Stimulated activated CD8-positive, alpha-beta memory T cell treated with anti-CD3 and anti-CD28 coated beads, Interleukin-7, amount 100 ng/mL, for 4 hours (primary cell): Measurements from ENCODE around the gene ZFYVE9.
A peak's percentile ranks its signal among the peaks of the same experiment; 100 is the strongest.

Experiments used
- DNase-seq, 2 donors: peaks; one replicate each; pipeline ENCODE4 v3.0.0-alpha.2; 2020; ENCODE audit warnings: low read depth in 2 of 2

Gene ZFYVE9

DNA sequence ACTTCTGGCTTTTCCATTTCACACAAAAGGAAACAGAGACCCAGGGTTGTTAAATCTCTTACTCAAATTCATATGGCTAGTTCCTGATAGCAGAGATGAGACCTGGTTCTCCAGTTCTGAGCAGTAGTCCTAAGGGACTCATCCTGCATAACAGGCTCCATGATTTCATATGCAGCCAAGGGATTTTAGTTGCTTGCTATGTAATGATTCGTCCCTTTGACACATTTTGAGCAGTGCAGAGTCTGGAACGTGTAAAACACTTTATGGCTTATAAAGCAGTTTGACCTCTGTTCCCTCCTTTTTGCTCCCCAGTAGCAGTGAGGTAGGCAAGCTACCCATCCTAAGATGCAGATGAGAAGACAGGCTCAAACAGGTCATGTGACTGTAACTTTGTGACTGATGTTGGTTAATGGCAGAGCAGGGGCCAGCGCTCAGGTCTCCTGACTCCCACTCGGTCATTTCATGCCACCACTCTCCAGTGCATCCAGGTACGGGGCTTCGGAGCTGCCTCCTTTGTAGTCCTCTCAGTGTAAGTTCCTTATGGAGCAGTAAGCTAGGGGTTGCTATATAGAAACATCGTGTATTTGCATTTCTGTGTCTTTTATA lies 199.9 kb downstream of the ZFYVE9 start:
- no peak for DNase-seq

DNA sequence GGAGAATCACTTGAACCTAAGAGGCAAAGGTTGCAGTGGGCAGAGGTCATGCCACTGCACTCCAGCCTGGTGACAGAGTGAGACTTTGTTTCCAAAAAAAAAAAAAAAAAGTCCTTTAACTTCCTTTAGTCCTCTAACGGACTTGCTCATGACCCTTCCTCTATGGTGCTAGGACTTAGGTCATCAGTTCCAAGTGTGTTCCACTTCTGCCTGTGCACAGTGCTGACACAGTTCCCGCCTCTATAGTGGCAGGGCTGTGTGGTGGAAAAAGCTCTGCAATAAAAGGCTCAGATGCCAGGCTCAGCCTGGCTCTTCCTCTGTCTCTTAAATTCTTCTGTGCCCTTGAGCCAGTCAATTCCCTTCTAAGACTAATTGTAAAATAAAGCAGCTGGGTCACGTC lies 202.1 kb downstream of the ZFYVE9 start:
- no peak for DNase-seq

DNA sequence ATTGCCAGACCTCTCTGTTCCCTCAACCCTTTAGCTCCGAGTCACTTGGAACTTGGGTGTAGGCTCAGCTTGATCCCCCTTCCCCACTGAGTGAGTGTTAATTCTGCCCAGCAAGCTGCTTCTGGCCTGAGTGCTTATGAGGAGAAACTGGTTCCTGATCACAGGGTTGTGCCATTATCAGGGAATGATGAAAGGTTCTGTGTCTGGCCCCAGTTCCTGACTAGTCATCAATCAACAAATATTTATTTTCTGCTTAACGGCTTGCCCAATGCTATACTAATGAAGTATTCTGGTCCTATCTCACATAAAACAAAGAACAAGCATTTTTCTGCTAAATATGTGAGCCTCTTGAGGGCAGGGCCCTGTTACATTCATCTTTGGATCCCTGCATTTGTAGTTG lies 203.4 kb downstream of the ZFYVE9 start:
- DNase-seq = no peak

DNA sequence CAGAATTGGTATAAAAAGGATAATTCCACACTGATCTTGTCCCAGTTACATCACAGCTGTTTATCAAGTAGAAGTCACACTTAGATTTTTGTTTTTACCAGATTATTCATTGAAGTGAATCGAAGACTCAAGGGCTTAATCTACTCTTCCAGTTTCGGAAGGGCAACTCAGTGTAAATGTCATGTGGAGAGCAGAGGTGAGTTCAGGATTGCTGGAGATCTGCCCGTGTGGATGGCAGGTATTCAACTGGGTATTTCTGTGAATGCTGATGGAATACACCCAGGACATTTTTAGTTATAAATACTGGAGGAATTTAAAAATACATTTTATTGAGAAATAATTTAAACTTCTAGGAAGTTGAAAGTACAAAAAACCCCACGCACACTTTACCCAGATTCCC lies 204.8 kb downstream of the ZFYVE9 start:
- no peak for DNase-seq

DNA sequence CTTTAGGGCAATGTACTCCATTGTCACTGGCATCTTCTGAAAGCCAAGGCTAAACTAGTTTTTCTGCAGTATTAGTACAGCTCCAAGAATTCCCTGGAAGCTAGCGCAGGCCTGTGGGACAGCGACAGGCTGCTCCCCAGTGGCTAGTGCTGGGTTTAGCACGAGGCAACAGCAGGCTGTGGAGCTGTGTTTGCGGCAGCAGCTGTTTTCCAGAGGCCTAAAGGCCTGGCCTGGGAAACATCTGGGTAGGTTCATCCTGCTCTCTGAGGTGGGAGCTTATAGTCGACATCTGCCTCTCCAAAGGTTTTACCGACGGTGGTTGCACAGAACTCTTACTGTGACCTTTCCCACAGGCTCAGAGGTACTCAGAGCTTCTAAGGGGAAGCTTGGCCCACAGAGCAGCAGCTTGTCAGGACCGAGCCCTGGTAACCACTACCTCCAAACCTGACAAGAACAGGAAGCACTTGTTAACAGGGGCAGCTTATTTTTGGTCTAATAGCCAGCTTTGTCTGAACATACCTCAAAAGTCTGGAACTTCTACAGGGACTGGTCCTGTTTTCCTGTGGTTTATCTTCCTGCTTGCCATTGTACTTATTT lies 206.9 kb downstream of the ZFYVE9 start:
- no peak for DNase-seq

DNA sequence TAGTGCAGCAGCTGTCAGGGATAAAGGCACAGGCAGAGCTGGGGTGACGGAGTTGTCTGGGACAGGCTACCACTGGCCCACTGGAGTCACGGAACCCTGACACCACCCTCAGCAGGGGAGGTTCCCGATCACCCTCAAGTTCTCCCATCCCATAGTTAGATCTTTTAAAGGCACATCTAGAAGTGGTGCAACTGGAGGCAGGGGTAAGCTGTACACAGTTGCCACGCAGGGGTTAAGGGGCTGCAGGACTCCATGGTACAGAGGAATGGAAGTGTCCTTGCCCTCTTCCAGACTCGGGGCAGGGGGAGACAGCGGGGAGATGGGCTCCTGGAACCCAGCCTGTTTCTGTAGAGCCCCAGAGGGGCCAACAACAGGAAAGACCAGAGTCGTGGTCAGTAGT lies 210.8 kb downstream of the ZFYVE9 start:
- no peak for DNase-seq

DNA sequence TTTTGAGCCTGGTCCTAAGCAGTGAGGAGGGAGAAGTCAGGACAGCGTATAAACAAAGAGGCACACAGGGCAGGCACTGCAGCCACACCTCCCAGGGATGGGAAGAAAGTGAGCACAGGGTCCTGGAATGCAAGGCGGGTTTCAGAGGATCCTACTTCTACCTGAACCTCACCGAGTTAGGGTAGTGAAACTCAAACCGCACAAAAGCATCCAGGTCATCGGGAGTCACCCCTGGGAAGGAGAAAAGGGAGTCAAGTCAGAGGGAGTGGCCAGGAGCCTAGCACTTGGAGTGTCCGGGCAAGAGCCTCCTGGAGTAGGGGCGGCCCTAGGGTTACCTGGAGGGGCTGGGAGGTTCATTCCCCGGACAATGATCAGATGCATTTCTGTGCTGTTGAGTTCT lies 213.5 kb downstream of the ZFYVE9 start:
- DNase-seq = no peak

DNA sequence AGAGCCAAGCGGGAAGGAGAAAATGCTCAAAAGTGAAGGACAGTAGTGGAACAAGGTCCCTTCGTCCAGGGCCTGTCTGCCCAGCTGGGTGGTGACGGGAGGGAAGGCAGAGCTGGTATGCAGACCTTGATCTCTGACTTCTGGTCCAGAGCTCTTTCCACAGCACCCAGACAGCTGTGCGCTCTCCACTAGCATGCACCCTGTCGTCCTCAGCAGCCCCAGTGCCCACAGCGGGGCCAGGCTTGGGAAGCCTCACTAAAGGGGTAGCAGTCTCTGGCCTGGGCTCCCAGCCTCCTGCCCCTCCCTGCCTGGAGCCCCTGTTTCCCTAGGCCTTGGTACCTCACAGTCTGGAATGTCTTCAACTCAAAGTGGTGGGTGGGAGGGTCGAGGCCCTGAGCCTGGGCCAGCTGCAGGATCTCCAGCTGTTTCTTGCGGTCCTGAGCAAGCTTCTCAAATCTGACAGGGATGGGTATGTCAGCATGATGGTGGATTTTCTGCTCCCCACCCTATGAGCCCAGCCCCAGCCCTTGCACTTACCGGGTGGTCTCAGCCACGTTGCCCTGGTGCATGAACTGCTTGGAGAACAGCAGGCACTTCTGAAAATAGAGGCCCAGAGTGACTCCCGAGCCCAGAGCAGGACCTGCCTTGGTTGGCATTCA lies 214.1 kb downstream of the ZFYVE9 start:
- DNase-seq = no peak

DNA sequence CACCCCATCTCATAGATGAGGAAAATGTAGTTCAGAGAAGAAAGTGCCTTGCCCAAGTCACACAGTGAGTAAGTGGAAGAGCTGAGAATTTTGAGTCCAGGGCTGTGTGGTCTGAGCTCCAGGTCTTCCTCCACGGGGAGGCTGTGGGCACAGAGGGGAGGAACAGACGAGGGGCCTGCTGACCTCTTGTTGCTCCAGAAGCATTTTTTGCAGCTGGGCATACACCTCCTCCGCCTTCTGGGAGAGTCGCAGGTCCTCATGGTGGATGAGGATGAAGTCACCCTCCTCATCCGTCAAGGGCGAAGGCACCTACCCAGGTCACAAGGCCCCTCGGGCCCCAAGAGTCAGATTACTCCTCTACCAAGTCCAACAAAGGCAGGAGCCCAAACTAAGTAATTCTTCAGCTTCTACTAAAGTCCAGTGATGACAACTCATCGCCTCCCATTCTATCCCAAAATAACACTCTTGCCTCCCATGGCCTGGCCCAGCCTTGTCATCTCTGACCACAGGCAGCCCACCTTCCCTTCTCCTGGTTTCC lies 215.0 kb downstream of the ZFYVE9 start:
- DNase-seq = no peak

DNA sequence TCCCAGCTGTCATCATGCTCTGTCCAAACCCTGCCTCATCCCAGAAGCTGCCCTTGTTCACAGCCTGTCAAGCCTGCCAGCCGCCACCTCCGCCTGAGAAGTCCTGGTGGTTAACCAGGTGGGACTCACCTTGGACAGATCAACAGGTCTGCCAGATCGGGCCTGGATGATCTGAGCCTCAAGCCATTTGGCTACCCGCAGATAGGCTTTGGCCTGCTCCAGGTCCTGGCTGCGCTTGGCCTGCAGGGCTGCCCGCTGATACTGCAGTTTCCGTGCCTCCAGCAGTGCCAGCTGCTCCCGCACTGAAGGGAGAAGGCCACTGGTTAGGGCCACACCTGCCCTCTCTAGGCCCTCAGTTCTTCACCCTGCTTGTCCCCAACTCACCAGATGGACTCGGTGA lies 215.5 kb downstream of the ZFYVE9 start:
- no peak for DNase-seq

DNA sequence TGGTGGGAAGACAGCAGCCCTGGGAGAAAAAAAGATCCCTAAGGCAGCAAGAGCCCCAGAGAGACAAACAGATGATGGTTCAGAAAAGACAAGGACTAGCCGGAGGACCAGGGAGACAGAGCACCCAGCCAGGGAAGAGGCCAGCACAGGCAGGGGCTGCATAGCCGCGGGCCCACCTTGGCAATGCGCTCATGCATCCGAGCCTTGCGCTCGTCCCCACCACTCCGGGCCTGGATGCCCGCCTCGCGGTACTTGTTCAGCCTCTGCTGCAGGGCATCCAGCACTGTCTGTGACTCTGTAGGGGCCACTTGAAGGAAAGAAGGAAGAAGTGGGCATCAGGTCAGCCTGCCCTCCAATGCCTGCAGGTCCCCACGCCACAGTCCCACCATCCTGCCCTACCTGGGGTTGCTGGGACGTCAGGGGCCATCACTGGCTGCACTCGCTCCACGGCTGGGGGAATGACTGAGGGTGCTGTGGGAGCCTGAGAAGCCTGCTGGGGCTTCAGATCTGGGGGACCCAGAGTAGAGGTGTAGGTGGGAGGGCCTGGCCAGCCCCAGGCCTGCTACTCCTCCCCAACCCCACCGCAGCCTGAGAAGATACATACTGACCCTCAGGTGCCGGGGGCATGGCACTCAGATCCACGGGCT lies 217.1 kb downstream of the ZFYVE9 start:
- DNase-seq = no peak

DNA sequence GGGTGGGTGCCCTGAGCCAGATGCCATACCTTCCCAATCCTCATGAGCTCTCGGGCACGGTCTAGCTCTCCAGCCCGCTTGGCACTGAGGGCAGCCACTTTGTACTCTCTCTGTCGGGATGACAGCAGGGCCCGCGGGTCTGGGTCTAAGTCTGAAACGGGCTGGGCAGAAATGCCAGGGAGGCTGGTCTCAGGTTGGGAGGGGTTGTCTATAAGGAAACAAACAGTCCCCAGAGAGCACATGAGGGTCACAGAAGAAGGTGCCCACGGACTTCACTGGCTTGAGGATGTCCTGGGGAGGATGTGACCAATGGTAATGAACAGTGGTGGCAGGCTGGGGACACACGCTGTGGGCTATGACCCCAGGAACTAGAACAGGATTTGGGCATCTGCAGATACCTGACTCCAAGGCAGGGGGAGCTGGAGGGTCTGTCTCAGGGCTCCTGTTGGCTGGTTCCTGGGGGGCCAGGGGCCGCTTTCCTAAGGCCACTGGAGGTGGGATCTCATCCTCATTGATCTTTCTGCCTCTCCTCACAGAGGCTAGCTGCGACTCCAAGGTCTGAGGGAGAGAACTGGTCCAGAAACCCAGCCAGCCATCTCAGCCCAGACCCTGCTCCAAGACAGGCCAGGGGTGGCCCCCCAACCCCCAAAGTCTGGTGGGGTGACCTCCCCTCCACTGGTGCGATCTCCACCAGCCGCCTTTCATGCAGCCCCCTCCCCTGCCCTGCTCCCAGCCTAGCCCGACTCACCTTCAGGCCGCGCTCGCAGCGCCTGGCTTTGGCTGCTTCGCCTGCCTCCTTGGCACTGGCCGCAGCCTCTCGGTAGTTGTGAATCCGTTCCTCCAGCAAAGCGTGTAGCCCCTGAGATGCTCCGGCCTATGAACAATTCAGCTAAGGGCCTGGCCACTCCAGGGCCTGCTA lies 218.0 kb downstream of the ZFYVE9 start:
- DNase-seq = no peak

DNA sequence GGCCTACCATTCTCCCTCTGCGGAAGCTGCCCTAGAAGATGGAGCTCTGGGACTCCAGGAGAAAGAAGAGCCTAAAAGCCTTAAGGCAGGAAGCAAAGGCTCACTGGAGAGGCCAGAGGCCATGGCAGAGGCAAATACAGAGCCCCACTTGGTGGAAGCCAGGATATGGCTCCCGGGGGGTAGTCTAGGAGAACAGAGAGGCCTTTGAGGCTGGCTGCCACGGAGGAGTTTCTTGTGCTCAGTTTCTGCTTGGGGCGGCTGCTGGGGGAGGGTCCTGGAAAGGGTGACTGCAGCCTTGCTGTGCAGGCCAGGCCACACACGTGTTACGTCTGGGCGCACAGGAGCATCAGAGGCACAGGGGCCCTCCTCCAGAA lies 218.7 kb downstream of the ZFYVE9 start:
- DNase-seq = no peak

DNA sequence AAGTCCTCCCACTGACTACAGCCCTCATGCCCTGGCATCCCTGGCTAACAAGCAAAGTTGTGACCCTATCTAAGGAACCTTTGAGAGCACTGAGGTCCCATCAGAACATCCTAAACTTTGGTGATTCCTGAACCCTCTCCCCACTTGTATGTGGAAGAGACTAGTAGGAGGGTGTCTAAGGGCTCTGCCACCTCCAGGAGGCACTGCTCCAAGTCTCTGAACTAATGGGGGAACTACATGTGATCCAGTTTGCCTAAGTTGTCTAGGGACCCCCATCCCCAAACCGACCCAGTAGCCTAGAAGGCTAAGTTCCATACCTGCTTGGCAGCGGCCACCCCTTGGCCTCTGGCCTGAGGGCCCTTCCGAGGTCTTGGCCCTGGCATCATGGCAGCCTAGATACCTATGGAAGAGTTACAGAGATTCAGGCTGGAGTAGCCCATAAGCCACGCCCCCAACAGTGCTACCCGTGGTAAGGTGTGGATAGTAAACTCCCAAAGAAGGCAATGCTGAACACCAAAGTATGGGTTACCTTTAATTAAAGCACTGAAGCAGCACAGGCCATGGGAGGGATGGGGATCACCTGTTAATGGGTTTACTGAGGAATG lies 222.4 kb downstream of the ZFYVE9 start:
- DNase-seq = no peak

DNA sequence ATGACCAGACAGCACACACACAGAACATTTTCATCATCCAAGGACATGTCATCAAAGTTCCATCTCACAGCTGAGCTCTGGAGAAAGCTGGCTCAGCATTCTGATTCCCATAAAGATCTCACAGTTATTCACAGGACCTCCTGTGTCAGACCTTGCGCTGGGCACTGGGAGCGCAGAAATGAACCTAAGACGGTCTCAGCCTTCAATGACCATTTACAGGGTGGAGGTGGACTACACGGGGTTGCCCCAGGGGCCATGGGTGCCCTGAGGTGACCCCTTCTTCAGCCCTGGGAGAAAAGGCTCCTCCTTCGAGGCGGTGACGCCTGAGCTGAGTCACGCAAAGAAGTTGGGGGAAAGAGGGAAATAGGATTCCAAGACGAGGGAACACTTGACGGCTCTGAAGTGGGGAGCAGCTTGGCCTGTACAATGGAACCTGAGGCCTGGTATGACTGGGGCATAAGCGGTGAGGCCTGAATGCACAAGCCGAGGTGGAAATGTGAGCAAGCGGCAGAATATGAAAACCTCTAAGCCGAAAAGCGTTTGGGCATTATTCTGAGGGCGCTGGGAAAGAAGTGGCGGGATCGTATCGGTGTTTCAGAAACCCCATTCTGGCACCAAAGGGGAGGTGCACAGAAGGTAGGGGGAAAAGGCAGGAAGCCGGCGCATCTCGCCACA lies 223.3 kb downstream of the ZFYVE9 start:
- peak in 1 of 2 donors; percentile 7 for DNase-seq

DNA sequence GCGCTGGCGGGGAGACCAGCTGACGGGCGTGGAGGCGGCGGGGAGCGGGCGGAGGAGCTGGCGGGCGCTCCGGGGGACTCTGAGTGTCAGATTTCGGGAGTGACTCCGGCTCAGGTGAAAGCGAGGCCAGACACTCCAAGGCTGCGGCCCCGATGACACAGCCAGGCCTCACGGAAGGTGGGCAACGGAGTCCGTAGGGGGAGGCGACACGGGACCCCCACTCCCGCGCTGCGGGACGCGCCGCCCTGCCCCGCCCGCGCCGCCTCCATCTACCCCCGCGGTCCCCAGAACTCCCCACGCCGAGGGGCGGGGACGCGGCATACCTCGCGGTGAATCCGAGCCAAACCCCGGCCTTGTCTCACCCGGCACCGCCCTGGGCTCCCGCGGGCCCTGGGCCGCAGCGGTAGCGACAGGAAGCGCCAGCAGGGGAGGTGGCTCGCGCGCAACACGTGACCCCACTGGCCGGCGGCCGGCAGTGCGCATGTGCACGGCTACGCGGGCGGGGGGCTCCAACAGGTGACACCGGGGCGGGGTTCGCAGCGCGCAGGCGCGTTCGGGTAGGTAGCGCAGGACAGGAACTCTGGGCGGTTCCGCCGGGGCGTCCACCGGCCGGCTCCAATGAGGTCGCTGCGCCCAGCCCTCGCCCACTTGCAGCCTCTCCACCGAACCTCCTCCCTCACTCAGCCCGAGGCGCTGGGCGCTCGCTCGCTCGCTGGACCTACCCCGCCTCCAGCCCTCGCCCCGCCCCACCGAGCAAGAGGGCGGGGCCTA lies 224.0 kb downstream of the ZFYVE9 start, which contains the start of gene CC2D1B:
Gene CC2D1B, minus strand, starts transcription at position 460 of the 771 bp plus-strand sequence. CDS start 1,585 bp downstream, outside the sequence.
- peak; percentile 96 to 99 for DNase-seq

DNA sequence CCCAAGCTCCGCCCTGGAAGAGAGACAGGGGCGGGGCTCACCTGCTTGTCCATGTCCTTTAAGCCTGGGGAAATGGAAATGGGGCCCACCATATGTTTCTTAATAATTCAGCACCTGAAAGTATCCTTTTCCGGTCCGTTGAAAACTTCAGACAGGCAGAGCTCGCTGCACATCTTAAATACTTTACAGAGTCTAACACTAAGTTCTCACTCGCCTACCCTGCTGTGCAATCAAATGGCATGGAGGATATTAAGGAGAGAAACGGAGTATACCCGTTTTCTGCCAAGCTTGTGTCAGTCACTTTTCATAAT lies 224.6 kb downstream of the ZFYVE9 start:
- no peak for DNase-seq

DNA sequence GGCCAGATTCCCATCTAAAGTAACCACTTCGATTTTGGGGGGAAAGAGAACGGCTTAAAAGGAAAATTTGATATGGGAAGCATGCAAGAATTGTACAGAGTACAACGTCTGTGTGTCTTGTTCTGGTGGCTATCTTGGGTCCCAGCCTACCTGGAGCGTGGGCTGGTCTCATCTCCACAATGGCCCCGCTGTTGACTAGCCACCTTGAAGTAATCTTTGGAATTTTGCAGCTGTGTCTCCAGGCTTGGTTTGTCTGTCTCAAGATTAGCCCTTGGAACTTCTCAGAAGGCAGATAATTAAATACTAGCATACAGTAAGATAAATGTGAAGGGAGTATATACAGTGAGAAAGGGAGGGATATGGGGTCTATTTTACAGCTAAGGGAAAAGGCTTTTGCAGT lies 225.4 kb downstream of the ZFYVE9 start:
- DNase-seq = no peak

DNA sequence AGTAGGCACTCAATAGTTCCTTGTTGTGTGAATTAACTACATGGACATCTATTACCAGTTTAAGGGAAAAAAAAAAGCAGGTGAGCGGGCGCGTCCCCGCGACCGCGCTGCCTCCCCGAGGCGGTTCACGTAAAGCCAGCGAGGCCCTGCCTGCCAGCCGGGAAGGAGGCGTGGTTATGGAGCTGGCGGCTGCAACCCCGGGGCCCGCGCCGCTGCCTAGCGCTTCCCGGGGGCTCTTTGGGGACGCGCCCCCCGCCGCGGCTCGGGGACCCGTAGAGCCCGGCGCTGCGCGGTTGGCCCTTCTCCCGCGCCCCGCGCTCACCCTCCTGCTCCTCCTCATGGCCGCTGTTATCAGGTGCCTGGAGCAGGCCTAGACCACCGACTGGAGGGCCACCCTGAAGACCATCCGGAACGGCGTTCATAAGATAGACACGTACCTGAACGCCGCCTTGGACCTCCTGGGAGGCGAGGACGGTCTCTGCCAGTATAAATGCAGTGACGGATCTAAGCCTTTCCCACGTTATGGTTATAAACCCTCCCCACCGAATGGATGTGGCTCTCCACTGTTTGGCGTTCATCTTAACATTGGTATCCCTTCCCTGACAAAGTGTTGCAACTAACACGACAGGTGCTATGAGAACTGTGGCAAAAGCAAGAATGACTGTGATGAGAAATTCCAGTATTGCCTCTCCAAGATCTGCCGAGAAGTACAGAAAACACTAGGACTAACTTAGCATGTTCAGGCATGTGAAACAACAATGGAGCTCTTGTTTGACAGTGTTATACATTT lies 226.7 kb downstream of the ZFYVE9 start:
- DNase-seq = peak in 1 of 2 donors; percentile 42
